Middle frontal gyrus (tissue), 1 donor: Measurements from ENCODE around the gene TMEM184C.

Source experiments
- DNase-seq: peaks from one replicate; pipeline ENCODE4 v3.0.0-alpha.2; 2015; ENCODE audit warnings: low spot score; ENCODE audit errors: extremely low spot score

Gene TMEM184C

DNA sequence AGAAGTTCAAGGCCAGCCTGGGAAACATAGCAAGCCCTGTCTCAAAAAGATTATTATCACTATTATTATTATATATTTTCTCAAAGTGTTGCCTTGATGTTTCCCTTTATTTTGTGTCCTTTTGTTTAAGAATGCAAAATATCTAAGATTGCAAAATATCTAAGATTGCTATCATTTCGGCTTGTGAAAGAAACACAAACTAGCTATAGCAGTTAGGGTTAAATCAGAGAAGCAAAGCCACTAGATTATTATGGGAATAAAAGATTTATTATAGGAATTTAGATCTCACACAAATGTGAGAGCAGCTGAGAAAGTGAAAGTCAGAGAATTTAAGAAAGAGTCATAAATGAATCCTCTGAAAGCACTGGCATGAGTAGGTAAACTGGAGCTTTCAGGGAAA is 18.0 kb upstream of the TMEM184C start:
- no peak for DNase-seq

DNA sequence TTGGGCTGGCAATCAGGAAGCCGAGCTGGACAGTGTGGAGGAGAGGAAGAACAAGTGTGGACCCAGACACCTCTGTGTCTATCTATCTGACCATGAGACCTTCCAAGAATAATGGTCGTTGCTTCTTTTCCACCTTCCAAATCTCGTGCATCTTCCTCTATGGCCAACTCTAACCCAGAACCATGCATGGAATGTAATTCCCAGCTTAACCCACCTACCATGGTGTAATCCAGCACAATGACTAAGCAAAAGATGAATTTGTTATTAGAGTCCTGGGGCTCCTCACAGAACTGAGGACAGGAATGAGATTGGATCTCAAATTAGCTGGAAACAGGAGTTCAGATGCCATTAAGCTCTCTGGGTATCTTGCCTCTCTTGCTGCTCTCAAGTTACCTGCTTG is 17.4 kb upstream of the TMEM184C start:
- DNase-seq: no peak

DNA sequence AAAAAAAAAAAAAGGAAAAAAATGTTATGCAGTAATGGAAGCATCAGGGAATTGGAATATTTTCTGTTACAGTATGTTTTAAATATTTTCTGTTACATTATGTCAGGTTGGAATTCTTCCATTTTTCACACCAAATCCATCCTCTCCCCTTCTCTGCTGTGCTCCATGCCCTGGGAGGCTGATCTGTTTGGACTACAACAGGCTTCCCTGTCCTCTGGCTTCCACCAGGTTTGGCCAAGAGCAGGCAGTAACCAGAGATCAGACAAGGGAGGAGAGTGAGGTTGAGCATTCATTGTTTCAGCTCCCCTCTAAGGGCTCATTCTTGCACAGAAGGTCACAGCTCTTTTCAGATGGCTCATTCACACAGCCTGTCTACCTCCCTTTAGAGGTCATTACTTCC is 11.7 kb upstream of the TMEM184C start:
- DNase-seq: no peak

DNA sequence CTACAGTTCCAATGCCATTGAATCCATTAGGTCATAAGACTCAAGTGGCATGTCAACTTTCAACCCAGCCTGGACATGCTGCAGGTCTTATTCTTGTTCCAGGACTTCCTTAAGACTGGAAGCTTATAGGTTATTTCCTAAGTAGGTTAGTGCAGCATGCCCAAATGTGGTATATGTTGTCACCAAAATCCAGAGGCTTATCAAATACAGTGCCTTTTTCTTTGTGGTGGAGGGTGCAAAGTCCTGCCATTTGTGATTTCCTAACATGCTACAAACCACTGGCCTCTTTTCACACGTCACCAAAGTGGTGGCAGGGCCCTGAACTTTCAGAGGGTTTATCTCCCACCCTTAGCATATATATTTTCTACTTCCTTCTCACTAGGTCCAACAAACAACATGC is 9.7 kb upstream of the TMEM184C start:
- DNase-seq: no peak

DNA sequence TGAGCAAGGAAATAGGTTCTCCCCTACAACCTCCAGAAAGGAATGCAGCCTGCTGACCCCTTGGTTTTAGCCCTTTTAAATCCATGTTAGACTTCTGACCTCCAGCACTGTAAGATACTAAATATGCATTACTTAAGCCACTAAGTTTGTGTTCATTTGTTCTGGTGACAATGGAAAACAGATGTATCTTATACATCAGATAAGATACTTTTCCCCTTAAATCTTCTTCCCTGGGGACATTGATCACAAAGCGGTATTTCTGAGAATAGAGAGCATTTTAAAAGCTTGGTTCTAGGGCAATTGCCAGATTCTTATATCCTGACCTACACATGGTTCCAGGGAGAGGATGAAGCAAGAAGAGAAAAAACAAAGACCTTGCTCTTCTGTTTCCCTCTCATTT is 6.5 kb upstream of the TMEM184C start:
- DNase-seq: no peak

DNA sequence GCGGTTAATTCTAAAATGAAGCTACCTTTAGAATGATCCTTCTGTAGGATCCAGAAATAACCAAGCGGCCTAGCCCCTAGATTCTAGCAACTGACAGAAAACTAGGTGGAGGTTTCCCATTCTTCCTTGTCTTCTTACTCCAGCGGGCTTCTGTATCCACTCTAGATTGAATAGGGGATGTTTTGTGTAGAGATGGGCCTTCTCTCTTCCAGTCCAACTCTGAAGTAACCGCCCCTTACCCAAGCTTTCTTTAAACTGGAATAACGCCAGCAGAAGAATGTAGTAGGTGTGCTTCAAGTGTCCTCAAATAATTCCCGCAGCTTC is 386 bp upstream of the TMEM184C start:
- no peak for DNase-seq

DNA sequence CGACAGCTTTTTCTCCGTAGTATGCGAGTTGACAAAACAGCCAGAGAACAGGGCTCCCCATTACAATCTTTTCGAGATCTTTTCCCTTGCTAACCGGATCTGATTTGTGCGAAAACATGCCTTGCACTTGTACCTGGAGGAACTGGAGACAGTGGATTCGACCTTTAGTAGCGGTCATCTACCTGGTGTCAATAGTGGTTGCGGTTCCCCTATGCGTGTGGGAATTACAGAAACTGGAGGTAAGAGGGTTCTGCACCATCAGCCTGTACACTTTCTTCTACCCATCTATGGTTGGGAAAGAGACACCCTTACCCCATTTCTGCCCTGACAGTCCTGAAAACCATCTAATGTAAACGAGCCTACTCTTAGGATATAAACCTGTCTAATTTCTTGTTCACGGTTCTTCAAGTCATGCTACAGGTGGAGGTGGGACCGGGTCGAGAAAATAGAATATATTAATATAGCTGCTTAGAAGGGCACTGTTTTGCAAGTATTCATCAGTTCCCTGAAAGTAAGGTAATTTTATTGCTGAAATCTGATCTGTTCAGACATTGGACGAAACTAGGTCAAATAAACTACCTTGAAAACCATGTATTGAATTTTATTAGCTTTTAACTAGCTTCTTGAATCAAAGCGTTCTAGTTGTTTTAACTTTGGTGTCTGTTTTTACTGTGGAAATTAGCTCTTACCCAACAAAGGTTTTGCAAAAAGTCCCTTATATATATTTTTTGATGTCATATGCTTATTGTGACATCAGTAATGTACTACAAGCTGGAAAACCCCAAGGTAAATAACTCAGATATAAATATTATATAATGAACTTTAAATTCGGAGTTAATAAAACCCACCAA is 869 bp downstream of the TMEM184C start:
- DNase-seq: no peak

DNA sequence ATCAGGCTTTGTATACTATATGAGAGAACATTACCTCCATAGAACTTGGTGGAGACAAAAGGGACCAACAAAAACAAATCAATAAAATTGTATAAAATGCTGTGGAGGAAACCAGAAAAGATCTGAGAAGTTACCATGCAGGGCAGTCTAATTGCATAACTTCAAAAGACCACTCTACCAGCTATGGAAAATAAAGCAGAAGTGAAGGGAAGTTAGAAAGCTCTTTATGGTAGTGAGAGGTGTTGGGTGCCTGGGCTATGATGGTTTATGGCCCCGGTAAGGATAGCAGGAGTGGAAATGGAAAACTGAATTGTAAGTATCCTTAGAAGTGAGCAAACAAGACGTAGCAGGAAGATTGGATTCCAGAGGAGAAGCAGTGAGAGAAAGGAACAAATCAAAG is 3.1 kb downstream of the TMEM184C start:
- no peak for DNase-seq

DNA sequence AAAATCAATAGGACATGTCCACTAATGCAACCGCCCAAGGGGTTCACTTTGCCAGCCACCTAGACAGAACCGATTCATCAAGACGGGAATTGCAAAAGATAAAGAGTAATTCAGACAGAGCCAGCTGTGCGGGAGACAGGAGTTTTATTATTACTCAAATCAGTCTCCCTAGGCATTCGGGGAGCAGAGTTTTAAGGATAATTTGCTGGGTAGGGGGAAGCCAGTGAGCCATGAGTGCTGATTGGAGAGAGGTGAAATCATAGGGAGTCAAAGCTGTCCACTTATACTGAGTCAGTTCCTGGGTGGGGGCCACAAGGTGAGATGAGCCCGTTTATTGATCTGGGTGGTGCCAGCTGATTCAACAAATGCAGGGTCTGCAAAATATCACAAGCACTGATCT is 8.5 kb downstream of the TMEM184C start:
- no peak for DNase-seq

DNA sequence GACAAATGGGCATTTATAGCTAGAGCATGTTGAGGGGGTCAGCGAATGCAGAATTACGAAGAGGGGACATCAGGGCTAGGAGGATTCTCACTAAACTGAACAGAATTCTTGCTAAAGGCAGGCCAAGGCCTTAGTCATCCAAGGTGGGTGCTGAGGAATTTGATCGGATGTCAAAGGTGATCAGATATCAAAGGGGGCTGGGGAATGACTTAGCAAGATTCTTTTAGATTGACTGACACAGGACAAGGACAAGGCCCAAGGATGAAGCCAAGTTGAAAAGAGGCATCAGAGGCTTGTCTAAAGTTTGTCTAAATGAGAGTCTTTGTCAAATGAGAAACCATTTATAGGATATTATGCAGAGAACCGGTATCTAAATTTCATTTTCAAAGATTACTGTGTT is 9.7 kb downstream of the TMEM184C start:
- no peak for DNase-seq

DNA sequence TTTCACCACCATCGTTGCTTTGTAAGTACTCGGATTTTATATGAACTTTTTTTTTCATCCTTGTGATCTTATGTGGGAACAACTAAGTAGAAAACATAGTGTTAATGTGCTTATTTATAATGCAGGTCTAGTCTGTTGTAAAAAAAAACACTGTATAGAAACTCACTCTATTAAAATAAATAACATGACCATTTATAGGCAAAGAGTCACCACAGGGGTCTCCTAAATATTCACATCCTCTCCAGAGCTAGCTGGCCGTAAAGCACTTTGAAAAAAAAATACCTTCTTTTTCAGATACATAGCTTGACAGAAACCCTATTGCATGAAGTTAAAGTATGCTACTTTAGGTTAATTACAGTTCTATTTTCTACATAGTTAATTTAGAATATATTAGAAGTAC is 11.2 kb downstream of the TMEM184C start:
- DNase-seq: no peak

DNA sequence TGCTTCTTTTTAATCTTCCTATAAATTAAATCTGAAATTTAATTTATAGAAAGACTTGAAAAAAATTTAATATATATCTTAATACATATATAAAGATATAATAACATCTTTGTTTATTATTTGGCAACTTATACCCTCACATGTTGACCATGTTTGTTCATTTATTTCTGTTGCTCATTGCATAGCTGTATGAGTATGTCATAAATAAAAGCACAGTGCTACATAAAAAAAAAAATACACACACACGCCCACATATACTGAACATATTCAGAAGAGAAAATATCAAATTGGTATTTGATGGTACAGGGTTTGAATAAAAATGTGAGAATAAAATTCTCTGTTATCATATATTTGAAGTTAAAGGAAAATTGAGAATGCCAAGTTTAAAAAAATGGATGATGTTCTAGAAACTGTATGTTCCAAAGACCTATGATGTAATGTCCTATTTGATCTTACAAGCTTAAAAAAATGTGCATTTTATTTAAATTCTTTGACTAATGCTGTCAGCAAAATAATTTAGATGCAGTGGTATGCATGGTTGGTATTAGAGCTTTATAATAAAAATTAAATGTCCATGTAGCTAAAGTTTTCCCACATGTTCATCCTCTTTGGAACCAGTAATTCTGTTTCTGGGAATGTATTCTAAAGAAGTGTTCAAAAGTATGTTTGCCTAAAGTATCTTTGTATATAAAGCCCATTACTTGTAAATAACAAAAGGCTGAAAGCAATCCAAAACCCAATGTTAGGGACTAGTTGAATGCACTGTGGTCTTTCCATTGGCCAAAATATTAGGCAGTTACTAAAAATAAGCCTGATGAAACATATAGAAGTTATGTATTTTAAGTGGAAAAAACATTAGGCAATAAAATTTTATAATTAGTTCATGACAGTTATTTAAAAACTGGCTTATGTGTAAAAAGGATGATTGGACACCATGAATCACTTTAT is 12.9 kb downstream of the TMEM184C start:
- no peak for DNase-seq

DNA sequence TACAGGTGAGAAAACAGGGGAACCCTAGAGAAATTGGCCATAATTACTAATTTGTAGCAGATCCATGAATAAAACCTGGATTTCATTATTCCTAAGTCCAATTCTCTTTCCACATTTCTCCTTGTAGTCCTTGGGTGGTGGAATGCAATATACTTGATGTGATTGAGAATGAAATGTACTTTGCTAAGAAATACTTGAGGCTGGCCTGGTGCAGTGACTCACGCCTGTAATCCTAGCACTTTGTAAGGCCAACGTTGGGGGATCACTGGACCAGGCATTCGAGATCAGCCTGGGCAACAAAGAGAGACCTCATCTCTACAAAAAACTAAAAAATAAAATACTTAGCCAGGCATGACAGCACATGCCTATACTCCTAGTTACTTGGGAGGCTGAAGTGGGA is 15.9 kb downstream of the TMEM184C start:
- no peak for DNase-seq

DNA sequence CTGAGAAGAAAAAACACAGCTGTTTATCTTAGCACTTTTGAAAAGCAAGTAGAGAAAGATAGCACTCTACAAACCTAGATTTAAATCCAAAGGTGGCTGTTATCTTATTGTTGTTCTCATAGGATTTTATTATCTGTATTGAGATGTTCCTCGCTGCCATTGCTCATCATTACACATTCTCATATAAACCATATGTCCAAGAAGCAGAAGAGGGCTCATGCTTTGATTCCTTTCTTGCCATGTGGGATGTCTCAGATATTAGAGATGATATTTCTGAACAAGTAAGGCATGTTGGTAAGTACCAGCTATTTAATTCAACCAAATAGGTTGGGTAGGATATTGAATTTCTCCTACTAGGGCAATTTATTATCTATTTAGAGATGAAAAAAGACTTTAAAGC is 16.4 kb downstream of the TMEM184C start:
- no peak for DNase-seq

DNA sequence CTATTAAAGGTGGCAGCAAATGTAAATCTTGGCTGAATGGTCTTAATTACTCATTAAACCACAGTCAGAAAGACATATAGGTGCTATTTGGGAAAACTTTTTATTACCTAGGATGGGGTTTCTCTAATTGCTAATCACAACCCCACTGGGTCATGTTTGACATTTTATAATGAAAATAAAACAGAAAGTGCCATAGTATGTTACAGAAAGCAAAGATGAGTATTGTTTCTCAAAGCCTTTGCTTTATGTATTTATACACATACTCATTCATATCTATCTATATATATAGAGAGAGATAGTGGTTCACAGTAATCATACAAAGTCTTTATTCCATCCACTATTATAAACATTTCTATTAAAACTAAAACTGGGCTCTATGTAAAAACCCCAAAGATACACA is 18.2 kb downstream of the TMEM184C start:
- no peak for DNase-seq

DNA sequence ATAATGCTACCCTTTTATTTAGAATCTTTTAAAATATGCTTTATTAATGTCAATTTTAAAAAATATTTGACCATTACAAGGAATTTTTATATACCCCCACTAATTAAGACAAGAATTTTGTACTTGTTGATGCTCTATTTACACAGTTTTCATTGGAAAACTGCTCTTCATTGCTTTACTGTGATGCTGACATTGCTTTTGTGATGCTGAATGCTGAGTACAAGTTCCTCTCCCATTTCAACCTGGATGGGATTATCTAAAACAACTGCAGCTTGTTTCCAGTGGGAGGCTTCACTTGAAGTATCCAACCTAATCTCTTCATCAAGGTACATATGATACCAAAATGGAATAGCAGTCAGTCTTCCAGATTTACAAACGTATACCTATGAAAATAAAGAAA is 21.2 kb downstream of the TMEM184C start:
- DNase-seq: no peak

DNA sequence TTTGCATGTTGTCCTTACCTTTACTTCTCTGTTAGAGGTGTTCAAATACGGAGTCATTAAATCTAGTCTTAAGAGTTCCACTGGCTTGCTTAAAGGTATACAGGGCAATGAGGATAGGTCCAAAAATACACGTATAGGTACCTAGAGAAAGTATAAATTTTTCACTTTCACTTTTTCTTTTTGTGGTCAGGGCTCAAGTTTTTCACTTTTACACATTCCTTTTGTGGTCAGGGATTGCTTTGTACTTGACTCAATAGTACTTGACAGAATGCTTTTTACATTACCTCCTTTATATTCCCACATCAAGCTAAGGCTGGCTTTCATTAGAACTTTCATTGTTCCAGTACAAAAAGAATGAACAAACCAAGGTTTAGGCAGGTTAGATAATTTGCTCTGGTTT is 21.7 kb downstream of the TMEM184C start:
- DNase-seq: no peak

DNA sequence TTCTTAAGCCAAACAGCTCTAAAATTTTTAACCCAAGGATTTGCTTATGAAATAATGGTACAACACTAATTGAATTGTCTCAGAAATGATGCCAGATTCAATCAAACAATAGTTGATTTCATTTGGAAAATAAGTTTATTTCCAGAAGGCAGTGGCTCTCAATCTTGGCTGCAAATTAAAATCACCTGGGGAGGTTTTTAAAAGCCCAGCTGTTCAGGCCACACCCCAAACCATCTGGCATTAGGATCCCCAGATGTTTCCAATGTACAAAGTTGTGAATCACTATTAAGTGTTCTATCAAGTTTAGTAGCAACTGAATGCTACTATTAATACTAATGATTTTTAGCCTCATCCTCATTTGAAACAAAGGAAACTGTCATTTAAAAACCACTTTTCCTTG is 22.2 kb downstream of the TMEM184C start:
- DNase-seq: no peak

DNA sequence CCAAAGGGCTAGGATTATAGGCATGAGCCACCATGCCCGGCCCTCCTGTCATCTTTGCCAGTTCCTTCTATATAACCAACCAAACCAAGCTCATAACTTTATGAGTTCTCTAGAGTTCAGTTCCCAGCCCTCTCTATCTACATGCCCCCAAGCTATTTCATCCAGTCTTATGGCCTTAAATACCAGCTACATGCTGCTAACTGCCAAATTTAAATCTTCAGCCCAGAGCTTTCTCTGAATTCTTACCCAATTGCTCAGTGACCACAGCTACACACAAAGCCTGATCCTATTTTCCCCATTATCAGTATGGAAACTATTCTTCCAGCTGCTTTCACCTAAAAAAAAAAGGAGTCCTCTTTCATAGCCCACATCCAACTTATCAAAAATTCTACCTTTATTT is 23.1 kb downstream of the TMEM184C start:
- no peak for DNase-seq

DNA sequence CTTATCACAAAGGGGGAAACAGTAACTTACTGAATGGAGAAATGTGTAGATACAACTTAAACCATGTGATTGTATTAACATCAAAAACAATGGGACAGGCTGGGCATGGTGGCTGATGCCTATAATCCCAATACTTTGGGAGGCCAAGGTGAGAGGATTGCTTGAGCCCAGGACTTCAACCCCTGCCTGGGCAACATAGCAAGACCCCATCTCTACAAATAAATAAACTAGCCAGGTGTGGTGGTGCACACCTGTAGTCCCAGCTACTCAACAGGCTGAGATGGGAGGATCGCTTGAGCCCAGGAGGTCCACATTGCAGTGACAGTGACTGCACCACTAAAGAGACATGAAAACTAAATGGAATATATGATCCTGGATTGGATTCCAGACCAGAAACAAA is 26.4 kb downstream of the TMEM184C start:
- no peak for DNase-seq

DNA sequence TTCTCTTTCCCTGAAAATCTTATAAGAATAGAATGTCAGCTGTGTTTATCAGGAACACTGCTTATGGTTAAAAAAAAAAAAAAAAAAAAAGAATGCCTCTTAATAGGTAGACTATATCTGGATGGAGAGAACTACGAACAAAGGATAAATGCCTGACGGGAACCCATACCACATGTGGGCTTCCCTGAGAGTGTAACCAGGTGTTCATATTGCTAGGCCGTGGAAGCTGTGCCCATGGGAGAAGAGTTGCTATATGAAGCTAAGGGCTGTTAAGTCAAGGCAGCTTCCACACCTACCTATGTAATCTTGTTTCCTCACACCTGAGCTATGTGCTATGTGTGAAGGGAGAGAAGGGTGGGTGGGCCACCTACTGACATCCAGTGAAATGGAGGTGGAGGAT is 27.3 kb downstream of the TMEM184C start:
- DNase-seq: no peak

DNA sequence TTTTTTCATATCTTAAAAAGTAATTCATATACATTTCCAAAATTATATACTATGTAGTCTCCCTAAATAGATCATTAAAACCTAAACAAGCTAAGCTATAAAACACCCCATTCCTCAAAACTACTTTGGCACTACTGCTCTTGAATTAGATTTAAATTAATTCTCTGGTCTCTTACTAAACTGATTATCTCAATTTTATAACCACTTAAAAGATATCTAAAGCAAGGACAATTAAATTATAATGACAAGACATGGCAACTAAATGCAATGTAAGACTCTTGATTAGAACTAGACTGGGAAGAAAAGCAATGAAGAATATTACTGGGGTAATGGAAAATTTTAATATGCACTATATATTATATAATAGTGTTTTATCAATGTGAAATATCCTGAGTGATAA is 27.9 kb downstream of the TMEM184C start:
- no peak for DNase-seq

DNA sequence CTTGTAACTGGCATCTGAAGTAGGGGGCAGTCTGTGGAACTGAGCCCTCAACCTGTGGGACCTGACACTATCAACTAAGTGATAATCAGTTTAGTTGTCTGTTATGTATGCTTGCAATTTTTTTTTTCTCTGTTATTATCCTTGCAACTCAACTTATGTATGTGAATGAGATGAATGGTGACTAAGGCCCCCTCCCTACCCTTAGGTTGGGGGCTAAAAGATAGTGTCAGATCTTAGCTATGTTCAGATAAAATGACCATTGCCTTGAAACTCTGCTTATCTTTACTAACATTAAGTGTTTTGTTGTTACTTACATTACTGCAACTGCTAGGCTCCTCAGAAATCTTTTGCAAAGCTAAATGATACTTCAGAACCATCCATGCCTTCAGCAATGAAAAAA is 31.5 kb downstream of the TMEM184C start:
- no peak for DNase-seq
